Measurements from ENCODE around the gene AGBL1. TPM values are rescaled to one million over a fixed set of nuclear protein-coding genes. Genes with fewer than 3 reads are reported as not detected.

AGBL1 gene
- total RNA-seq, 1 experiment from 2014 or later, result not detected

- DNase-seq (ENCODE audit: low read depth), result no peak
Observed at GRCh38 chr15:86711476-86711875, 631.8 kb downstream of the AGBL1 start.

- DNase-seq (ENCODE audit: low read depth), result no peak
Observed at GRCh38 chr15:86714241-86714640, 634.6 kb downstream of the AGBL1 start.

DNA sequence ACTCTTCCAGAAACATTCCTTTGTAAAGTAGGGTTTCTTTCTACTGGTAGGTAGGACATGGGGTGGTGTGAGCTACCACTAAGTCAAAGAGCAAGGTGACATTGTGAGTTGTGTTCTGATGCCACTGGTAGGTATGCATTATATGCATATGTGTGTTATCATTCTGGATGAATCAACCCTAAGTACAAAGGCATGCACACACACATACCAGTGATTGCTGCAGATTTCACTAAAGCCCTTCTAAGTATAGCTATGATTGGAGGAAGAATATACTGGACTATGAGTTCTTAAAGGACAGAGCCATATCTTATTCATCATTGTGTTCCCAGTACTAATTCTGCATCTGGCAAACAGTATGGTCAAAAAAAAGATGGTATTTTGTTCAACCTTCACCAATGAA, 646.0 kb downstream of the AGBL1 start:
- no peak for DNase-seq (ENCODE audit: low read depth)

DNA sequence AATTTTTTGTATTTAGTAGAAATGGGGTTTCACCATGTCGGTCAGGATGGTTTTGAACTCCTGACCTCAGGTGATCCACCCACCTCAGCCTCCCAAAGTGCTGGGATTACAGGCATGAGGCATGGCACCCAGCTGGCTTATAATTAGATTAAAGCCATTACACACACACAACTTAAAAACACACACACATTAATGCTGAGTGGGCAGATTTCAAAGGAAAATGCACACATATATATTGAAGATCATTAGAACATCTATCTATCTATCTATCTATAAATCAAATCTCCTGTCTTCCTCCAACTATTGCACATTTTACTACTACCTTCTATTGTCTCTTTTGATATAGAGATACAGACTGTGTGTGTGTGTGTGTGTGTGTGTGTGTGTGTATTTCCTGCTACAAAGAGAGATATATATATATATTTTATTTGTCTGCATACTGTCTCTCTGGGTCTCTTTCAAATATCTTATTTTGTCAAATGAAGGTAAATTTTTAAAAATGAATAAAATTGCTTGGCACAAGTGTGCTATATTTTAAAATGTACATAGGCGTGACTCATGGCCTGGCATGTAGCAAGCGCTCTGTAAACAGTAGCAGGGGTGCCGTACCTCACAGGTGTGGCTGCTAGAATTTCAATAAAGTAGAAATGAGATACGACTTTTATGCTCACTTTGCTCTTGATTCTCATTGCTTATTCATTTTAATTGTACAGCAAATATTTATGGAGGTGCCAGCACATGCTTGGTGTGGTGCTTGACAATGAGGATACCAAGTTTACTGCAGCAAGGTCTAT, 655.8 kb downstream of the AGBL1 start:
- no peak for DNase-seq (ENCODE audit: low read depth)

DNA sequence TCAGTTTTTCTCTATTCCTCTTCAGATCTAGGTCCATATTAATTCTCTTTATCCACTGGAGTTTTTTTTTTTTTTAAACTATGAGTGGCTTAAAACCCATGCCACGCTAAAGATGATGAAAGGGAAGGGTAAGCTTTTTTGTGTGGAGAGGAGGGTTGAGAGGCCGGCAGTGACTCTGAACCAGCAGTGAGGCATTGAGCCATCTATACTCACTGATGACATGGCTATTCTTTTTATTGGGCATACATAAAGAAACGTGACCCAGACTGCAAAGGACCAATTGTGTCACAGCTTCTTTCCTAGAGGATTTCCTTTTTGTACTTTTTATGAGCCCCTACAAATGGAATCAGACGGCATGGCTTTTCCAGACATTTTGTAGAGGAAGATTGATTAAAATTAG, 662.2 kb downstream of the AGBL1 start:
- DNase-seq (ENCODE audit: low read depth), result no peak

GRCh38 chr15:86743283-86743903, 663.7 kb downstream of the AGBL1 start:
- peak; percentile 32 for DNase-seq (ENCODE audit: low read depth)

- no peak for DNase-seq (ENCODE audit: low read depth)
Observed at GRCh38 chr15:86744198-86744780, 664.6 kb downstream of the AGBL1 start.

- DNase-seq (ENCODE audit: low read depth), result no peak
Observed at GRCh38 chr15:86751116-86751515, 671.4 kb downstream of the AGBL1 start.

GRCh38 chr15:86754846-86755245, 675.2 kb downstream of the AGBL1 start:
- DNase-seq (ENCODE audit: low read depth), result no peak

GRCh38 chr15:86756688-86757087, 677.0 kb downstream of the AGBL1 start:
- DNase-seq (ENCODE audit: low read depth), result no peak

DNA sequence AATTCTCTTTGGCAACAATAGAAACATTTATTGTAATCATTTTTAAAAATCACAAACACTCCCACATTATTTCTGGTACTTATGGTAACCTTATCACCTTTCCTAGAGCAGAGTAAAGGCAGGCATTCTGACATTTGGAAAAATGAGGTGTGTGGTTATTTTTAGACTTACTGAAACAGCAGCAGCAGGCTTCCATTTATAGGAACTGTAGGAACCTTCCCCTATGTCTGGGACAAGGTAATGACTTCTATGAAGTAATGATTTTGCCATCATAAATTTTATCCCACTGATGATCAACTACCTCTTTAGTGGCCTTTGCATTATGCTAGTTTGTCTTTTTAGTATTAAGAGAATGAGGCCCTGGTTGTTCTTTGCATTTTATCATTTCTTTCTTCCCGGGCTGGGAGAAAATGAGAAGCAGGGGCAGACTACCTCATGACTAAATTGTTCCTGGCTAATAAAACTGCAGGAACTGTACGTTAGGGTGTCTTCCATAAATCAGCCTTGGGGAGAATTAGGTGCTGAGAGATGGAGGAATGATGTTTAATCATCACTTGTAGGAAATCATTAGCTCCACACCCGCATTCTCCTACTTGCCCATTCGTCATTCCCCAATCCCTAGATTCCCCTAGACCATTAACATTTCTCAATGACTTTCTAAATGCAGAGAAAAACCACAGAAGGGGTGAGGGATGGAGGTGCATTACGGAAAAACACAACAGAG, 680.3 kb downstream of the AGBL1 start:
- no peak for DNase-seq (ENCODE audit: low read depth)

DNA sequence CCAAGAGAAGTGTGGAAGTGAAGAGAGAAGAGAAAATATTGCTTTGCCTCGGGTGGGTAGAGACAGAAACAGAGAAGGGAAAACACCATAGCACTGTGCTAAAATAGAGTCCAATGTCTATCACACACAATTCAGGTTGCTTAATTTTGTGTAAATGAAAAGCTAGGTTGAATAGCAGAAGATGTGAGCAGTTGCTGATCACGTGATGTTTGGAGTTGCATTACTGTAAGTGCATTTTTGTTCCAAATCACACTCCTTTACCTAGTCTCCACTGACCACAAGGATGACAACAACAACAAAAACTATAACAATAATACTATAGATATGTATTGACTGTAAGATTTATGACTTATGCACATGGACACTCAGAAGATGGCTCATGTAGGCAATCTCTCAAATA, 683.2 kb downstream of the AGBL1 start:
- DNase-seq (ENCODE audit: low read depth), result no peak

GRCh38 chr15:86764021-86764420, 684.4 kb downstream of the AGBL1 start:
- DNase-seq (ENCODE audit: low read depth), result no peak

GRCh38 chr15:86765281-86765680, 685.6 kb downstream of the AGBL1 start:
- no peak for DNase-seq (ENCODE audit: low read depth)

DNA sequence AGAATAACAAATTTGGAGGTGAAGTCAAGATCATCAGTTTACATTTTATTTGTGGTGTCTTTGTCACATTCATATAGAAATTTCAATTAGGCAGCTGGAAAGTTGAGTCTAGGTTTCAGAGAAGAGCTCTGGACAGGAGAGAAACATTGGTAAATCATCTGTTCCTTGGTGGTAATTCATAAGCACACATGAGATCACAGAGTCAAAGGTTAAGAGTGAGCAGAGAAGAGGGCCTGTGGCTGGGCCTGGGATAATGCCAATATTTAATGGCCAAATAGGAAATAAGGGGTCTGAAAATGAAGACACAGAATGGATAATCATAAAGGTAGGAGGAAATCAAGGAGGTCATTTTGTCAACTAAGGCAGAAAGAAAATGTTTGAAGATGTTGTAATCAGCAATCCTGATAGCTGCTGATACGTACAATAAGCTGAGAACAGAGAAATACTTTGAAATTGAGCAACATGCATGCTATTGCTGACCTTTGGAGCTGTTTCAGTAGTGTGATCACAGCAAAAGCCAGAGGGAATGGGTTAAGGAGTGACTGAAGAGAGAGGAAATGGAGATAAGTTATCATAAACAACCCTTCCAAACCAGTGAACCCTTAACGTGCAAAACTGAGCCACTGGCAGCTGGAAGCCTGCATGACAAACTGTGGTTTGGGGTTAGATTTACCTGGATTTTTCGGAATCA, 692.8 kb downstream of the AGBL1 start:
- peak; percentile 6 for DNase-seq (ENCODE audit: low read depth)

DNA sequence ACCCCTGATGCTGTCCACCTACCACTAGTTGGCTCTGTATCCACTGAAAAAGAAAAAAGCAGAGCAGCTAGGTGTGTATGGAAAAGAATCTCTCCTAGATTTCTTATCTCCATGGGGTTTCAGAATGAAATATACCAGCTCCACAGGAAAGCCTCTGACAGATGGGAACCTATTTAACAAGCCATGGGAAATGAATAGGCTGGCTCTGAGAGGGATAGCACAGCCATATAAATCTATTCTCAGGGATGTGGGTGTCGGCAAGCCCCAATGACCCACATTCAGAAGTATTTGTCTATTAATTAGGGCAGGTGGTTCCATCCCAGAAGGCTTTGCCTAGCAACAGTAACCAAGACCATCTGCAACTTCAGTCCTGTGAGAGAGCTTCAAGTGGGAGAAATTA, 694.1 kb downstream of the AGBL1 start:
- DNase-seq (ENCODE audit: low read depth), result no peak

DNA sequence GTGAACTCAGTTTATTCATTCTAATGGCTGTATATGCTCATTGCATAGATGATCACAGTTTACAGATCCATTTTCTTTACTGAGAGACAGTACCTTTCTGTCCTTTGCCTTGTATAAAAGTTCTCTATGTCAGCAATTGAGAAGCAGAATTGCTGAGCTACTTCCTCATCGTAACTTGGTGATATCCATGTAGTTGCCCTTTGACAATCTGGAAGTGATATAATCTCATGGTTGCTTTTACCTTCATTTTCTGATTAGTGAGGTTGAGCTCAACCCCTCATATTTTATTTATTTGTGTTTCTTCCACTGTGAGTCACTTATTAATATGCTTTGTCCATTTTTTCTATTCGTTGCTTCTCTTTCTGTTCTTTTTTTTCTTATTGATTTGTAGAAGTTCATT, 696.5 kb downstream of the AGBL1 start:
- no peak for DNase-seq (ENCODE audit: low read depth)

DNA sequence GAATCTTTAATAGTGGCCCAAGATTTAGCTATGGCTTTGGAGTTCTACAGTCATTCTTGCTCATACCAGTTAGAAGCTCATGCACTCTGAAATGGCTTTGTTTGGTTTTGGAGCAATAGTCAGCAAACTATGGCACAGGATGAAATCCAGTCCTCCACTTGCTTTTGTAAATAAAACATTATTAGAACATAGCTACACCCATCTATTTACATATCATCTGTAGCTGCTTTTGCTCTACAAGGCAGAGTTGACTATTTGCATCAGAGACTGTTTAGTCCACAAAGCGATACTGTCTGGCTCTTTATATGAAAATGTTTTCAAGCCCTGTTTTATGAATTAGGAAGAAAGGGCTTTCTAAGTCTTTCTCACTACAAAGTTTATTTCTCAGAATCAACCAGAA, 716.9 kb downstream of the AGBL1 start:
- DNase-seq (ENCODE audit: low read depth), result no peak

- no peak for DNase-seq (ENCODE audit: low read depth)
Observed at GRCh38 chr15:86797135-86797534, 717.5 kb downstream of the AGBL1 start.

DNA sequence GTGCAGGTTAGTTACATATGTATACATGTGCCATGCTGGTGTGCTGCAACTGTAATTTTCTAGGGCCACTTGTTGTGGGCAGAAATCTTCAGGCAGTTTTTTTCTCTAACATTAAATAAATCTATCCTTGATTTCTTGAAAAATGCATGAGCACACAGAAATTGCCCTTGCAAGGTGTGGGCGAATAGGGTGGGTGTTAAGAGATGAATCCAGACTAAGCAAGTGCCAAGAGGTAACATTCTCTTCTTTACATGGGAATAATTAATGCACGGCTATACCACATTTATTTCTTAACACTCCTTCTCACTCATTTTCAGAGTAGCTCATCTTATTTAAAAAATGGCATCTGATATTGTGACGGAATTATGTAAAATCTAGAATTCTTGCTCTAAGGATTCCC, 719.6 kb downstream of the AGBL1 start:
- no peak for DNase-seq (ENCODE audit: low read depth)

- no peak for DNase-seq (ENCODE audit: low read depth)
Observed at GRCh38 chr15:86802244-86802643, 722.6 kb downstream of the AGBL1 start.

DNA sequence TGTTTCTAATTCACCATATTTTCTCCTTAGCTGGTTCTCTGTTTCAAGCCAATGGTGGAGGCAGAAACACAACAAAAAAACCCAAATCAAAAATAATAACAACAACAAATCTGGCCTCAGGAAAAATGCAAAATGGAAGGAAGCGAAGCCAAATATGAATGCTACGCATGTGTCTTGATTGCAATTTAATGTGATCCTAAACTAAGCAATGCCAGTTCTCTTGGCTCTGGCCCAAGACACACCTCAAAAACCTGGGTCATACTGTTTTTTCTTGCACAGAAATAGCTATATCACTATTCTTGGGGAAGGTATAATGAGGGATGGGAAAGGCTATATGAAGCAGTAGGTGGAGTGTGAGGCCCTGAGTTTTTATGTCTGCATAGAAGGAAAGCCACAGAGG, 724.7 kb downstream of the AGBL1 start:
- DNase-seq (ENCODE audit: low read depth), result no peak

All from M059J (cell line).